ENCODE data around the gene KRTAP10-4.

The KRTAP10-4 gene

GRCh38 chr21:44617071-44617501 is 43.6 kb downstream of the KRTAP10-4 start:
- DNase-seq (ENCODE audit: low read depth): no peak

GRCh38 chr21:44618504-44618903 is 45.0 kb downstream of the KRTAP10-4 start:
- DNase-seq (ENCODE audit: low read depth): no peak

GRCh38 chr21:44618909-44619308 is 45.4 kb downstream of the KRTAP10-4 start:
- DNase-seq (ENCODE audit: low read depth): no peak

- DNase-seq (ENCODE audit: low read depth): no peak
These were observed 46.4 kb downstream of the KRTAP10-4 start for GRCh38 chr21:44619886-44620285.

GRCh38 chr21:44623575-44623974 is 50.0 kb downstream of the KRTAP10-4 start:
- no peak for DNase-seq (ENCODE audit: low read depth)
